HCT116 (cell line): ENCODE results near the gene SUSD6. TPM values are rescaled to one million over a fixed set of nuclear protein-coding genes. Genes with fewer than 3 reads are reported as not detected.

ENCODE experiments used
- ATAC-seq: fragments of 200-7000 bp; cut with Tn5 transposase; 2 replicates; pipeline ENCODE4 v1.9.1; 2020; ENCODE audit warnings: mild to moderate bottlenecking, moderate library complexity
- BruUV-seq: library from RNA; stranded (reverse); fragments of 400-500 nt; replicated peaks from 2 replicates; lab custom pipeline; 2021; lab: Mats Ljungman, UMichigan
- CTCF ChIA-PET: fragments of 300-600 bp; sonication (Branson Sonifier 250); formaldehyde crosslinking; loops from one replicate; lab custom pipeline; 2021; ENCODE audit warnings: antibody characterized with exemption; lab: Charles Lee
- POLR2A ChIA-PET: fragments of 300-600, 350-600 bp; sonication (Branson Sonifier 250); formaldehyde crosslinking; loops from one replicate; lab custom pipeline; 2021; ENCODE audit warnings: antibody characterized with exemption; lab: Charles Lee
- RAD21 ChIA-PET, 2 experiments: fragments of 300-600 bp; sonication (Branson Sonifier 250); formaldehyde crosslinking; loops; one replicate each; lab custom pipeline; 2023; ENCODE audit warnings: low total read pairs in 2 of 2; ENCODE audit not compliant: uncharacterized antibody in 2 of 2, unreplicated experiment in 2 of 2, low non-redundant PET in 1 of 2; lab: Charles Lee
- DNase-seq: peaks from one replicate; pipeline ENCODE4 v3.0.0-alpha.2; 2010; ENCODE audit warnings: low read depth, low spot score
- H2AFZ ChIP-seq: fragments of 200-600 bp; shearing (Covaris generic), sonication (generic); 2 replicates; pipeline ENCODE4 v1.6.1; 2017; ENCODE audit warnings: low read depth, mixed run types, mixed read lengths, antibody characterized with exemption, low read length; ENCODE audit not compliant: poor library complexity, severe bottlenecking
- H3K27ac ChIP-seq: 2 replicates; pipeline ENCODE4 v1.5.1; 2012; ENCODE audit warnings: low read depth, low read length
- H3K27me3 ChIP-seq: fragments of 200-600 bp; sonication (generic); 2 replicates; pipeline ENCODE4 v1.6.1; 2016; ENCODE audit warnings: mixed run types, low read length, mixed read lengths; ENCODE audit not compliant: insufficient read depth
- H3K36me3 ChIP-seq, 2 experiments: fragments of 200-500 bp in 1 of 2; fragments of 200-600 bp in 1 of 2; sonication (Bioruptor generic) in 1 of 2; sonication (generic) in 1 of 2; 2 replicates each; pipeline versions ENCODE4 v1.5.1 to v1.6.1; 2014 to 2016; ENCODE audit warnings: low read length in 2 of 2, inconsistent platforms in 1 of 2, mixed read lengths in 1 of 2, mixed run types in 1 of 2; ENCODE audit not compliant: insufficient read depth in 2 of 2, control insufficient read depth in 1 of 2
- H3K4me1 ChIP-seq, 2 experiments: fragments of 200-600 bp in 1 of 2; sonication (generic) in 1 of 2; 2 replicates each; pipeline versions ENCODE4 v1.5.1 to v1.6.1; 2012 to 2017; ENCODE audit warnings: low read length in 2 of 2, inconsistent platforms in 1 of 2, mild to moderate bottlenecking in 1 of 2, mixed read lengths in 1 of 2, mixed run types in 1 of 2, moderate library complexity in 1 of 2; ENCODE audit not compliant: insufficient read depth in 2 of 2, control insufficient read depth in 1 of 2
- H3K4me2 ChIP-seq: fragments of 200-600 bp; sonication (generic); 2 replicates; pipeline ENCODE4 v1.6.1; 2017; ENCODE audit warnings: mixed run types, low read length, mixed read lengths
- H3K4me3 ChIP-seq, 2 experiments: fragments of 200-600 bp in 1 of 2; sonication (generic) in 1 of 2; replicated peaks in 1 of 2; 2 replicates each; pipeline ENCODE4 v1.5.1; 2011 to 2016; ENCODE audit warnings: low read length in 2 of 2, control low read depth in 1 of 2, low read depth in 1 of 2, mild to moderate bottlenecking in 1 of 2, mixed read lengths in 1 of 2, mixed run types in 1 of 2
- H3K79me2 ChIP-seq: fragments of 200-600 bp; sonication (generic); 2 replicates; pipeline ENCODE4 v1.6.1; 2017; ENCODE audit warnings: mild to moderate bottlenecking, mixed run types, low read length, moderate library complexity, mixed read lengths; ENCODE audit not compliant: insufficient read depth
- H3K9ac ChIP-seq: fragments of 200-600 bp; sonication (generic); 2 replicates; pipeline ENCODE4 v1.6.1; 2016; ENCODE audit warnings: low read length, mixed read lengths
- H3K9me2 ChIP-seq: fragments of 200-600 bp; sonication (generic), shearing (Covaris generic); 2 replicates; pipeline ENCODE4 v1.6.1; 2017; ENCODE audit warnings: mixed run types, mild to moderate bottlenecking, moderate library complexity; ENCODE audit not compliant: insufficient read depth
- H3K9me3 ChIP-seq, 2 experiments: fragments of 200-500 bp in 1 of 2; fragments of 200-600 bp in 1 of 2; sonication (Bioruptor generic) in 1 of 2; sonication (generic) in 1 of 2; 2 replicates each; pipeline ENCODE4 v1.6.1; 2014 to 2017; ENCODE audit warnings: low read length in 2 of 2, mixed read lengths in 2 of 2, inconsistent platforms in 1 of 2, low read depth in 1 of 2, mild to moderate bottlenecking in 1 of 2, mixed run types in 1 of 2, moderate library complexity in 1 of 2; ENCODE audit not compliant: control insufficient read depth in 1 of 2, insufficient read depth in 1 of 2
- H4K20me1 ChIP-seq: fragments of 200-600 bp; sonication (generic), shearing (Covaris generic); 2 replicates; pipeline ENCODE4 v1.6.1; 2017; ENCODE audit warnings: mixed run types, mild to moderate bottlenecking, moderate library complexity; ENCODE audit not compliant: insufficient read depth
- CBX3 ChIP-seq: IDR thresholded peaks from 2 replicates; pipeline ENCODE4 v1.6.1; 2012; ENCODE audit warnings: low read depth
- CTCF ChIP-seq, 3 experiments: fragments of 200-600 bp in 1 of 3; sonication (generic) in 1 of 3; IDR thresholded peaks in 2 of 3; conservative IDR thresholded peaks in 1 of 3; 2 replicates each; pipeline ENCODE4 v1.5.1; 2012 to 2017; ENCODE audit warnings: low read depth in 2 of 3, low read length in 2 of 3, antibody characterized with exemption in 1 of 3, borderline replicate concordance in 1 of 3, control low read depth in 1 of 3, mild to moderate bottlenecking in 1 of 3, mixed read lengths in 1 of 3, mixed run types in 1 of 3, moderate library complexity in 1 of 3; ENCODE audit not compliant: insufficient read depth in 1 of 3
- EZH2 ChIP-seq: fragments of 200-600 bp; sonication (generic); IDR thresholded peaks from 2 replicates; pipeline ENCODE4 v1.6.1; 2017; ENCODE audit warnings: antibody characterized with exemption, mixed run types
- EZH2phosphoT487 ChIP-seq: fragments of 200-600 bp; IDR thresholded peaks from 2 replicates; pipeline ENCODE4 v1.6.1; 2018; ENCODE audit warnings: antibody characterized with exemption, borderline replicate concordance
- FOSL1 ChIP-seq: IDR thresholded peaks from 2 replicates; pipeline ENCODE4 v1.6.1; 2012; ENCODE audit warnings: low read depth
- RAD21 ChIP-seq: IDR thresholded peaks from 2 replicates; pipeline ENCODE4 v1.6.1; 2012; ENCODE audit warnings: low read depth, mild to moderate bottlenecking
- REST ChIP-seq: IDR thresholded peaks from 2 replicates; pipeline ENCODE4 v1.6.1; 2012; ENCODE audit warnings: low read depth
- SIN3A ChIP-seq: IDR thresholded peaks from 2 replicates; pipeline ENCODE4 v1.6.1; 2012; ENCODE audit warnings: low read depth
- SP1 ChIP-seq: IDR thresholded peaks from 2 replicates; pipeline ENCODE4 v1.6.1; 2012; ENCODE audit warnings: low read depth
- SRF ChIP-seq: IDR thresholded peaks from 2 replicates; pipeline ENCODE4 v1.6.1; 2012; ENCODE audit warnings: low read depth
- TCF7L2 ChIP-seq: IDR thresholded peaks from 2 replicates; pipeline ENCODE4 v1.7.0; 2011; ENCODE audit warnings: borderline replicate concordance, inconsistent platforms; ENCODE audit not compliant: insufficient read depth, insufficient read length; ENCODE audit errors: extremely low read depth
- ZBTB33 ChIP-seq: IDR thresholded peaks from 2 replicates; pipeline ENCODE4 v1.6.1; 2011; ENCODE audit warnings: mild to moderate bottlenecking, low read length, moderate library complexity; ENCODE audit not compliant: insufficient replicate concordance; ENCODE audit errors: extremely low read depth
- ZFX ChIP-seq: fragments of 450-650 bp; IDR thresholded peaks from 2 replicates; pipeline ENCODE4 v1.6.1; 2017
- intact Hi-C: fragments of 100-400 bp; cut with micrococcal nuclease; formaldehyde crosslinking; loops from 2 replicates; pipeline ENCODE4 v1.10.0; 2022
- total RNA-seq: library from RNA; stranded (reverse); gene quantifications from one replicate; pipeline ENCODE4 v1.2.1, GENCODE V29; 2021; ENCODE audit not compliant: unreplicated experiment

The SUSD6 gene
- total RNA-seq, 1 experiment from 2014 or later: 6.4 TPM

DNA sequence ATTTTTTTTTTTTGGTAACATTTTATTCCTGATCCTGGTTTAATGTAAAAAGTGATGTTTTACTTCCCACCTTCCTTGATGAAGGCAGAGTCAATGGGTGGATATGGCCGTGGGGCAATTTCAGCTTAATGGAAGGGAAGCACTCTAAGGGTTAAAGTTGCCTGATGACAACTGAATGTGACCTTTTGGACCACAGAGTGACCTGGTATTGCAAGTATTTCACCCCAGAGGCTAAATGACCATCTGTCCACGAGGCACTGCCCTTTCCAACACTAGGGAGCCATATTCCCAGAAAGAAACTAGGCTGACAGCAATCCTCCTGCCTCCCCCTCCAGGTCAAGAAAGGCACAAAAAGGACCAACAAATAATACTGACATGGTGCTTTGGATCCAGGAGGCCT is 41.5 kb upstream of the SUSD6 start:
- no peak overlapping the region for H3K4me3 ChIP-seq
- H3K79me2 ChIP-seq: no peaks in the 10 kb centered on the region
- no peaks in the 10 kb centered on the region for H3K9me3 ChIP-seq
- POLR2A ChIA-PET: no interaction called here
- intact Hi-C loops: no loop called here
- H3K27me3 ChIP-seq: peaks cover 39% of the 10 kb centered on the region
- TF ChIP-seq ZFX (no peak), REST (no peak), FOSL1 (no peak), ZBTB33 (no peak), CTCF (IDR thresholded peaks at IDR 0.05 in 2 of 3, conservative IDR thresholded peaks at IDR 0.05 in 1 of 3; ENCODE audit: borderline replicate concordance in 1 of 3, insufficient read depth in 1 of 3, low read depth in 2 of 3, low read length in 2 of 3) (no peak), RAD21 (no peak), SIN3A (no peak), TCF7L2 (no peak), EZH2phosphoT487 (no peak), SRF (no peak), EZH2 (no peak), SP1 (no peak), CBX3 (no peak)
- H3K4me2 ChIP-seq: no peak overlapping the region
- CTCF ChIA-PET: interaction anchor here (0.8 kb wide), 1 partner anchor 35 kb away, joined by 4 read pairs; no protein-coding TSS in a partner anchor
- H3K27ac ChIP-seq: no peak overlapping the region
- DNase-seq (no peak), ATAC-seq (no peak)
- H2AFZ ChIP-seq: no peak overlapping the region
- no peaks in the 10 kb centered on the region for H3K9me2 ChIP-seq
- BruUV-seq: no TSS peak
- RAD21 ChIA-PET: no interaction called here
- H3K36me3 ChIP-seq: no peaks in the 10 kb centered on the region
- no peak overlapping the region for H3K9ac ChIP-seq
- H4K20me1 ChIP-seq: no peaks in the 10 kb centered on the region
- H3K4me1 ChIP-seq: peaks cover 0 to 4% of the 10 kb centered on the region in 2 experiments; a peak in 1 of 4 replicates
